ENCODE results near the gene SCAMP4.

The SCAMP4 gene

DNA sequence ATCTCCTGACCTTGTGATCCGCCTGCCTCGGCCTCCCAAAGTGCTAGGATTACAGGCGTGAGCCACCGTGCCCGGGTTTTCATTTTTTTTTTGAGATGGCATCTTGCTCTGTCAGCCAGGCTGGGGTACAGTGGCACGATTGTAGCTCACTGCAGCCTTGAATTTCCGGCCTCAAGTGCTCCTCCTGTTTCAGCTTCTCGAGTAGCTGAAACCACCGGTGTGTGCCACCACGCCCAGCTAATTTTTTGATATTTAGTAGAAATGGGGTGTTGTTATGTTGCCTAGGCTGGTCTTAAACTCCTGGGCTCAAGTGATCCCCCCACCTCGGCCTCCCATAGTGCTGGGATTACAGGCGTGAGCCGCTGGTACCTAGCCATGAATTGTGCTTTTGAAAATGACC, 5.9 kb downstream of the SCAMP4 start:
- Histone ChIP-seq H3K9me3 (ENCODE audit: insufficient read depth, low read depth, low read length) (no peaks in the 10 kb centered on the region), H3K9ac (ENCODE audit: low read length) (no peak overlapping the region), H2BK5ac (ENCODE audit: low read depth, low read length, poor library complexity) (no peak overlapping the region), H4K8ac (ENCODE audit: low read depth, low read length) (no peak overlapping the region), H3K18ac (ENCODE audit: low read length) (no peak overlapping the region), H2AFZ (ENCODE audit: insufficient read depth, low read length, poor library complexity) (no peak overlapping the region), H2BK120ac (ENCODE audit: insufficient read depth, low read length, poor library complexity) (no peak overlapping the region), H3K4me3 (ENCODE audit: low read depth, low read length) (no peak overlapping the region), H3K27ac (ENCODE audit: low read depth, low read length) (no peak overlapping the region), H3K14ac (ENCODE audit: low read length) (no peak overlapping the region), H3K23ac (ENCODE audit: low read length) (no peak overlapping the region), H2AK5ac (ENCODE audit: low read length) (no peak overlapping the region), H3K4me2 (ENCODE audit: low read length) (no peak overlapping the region), H2BK12ac (ENCODE audit: low read length) (no peak overlapping the region), H3K79me1 (ENCODE audit: low read length) (peaks cover 3% of the 10 kb centered on the region), H3K27me3 (ENCODE audit: insufficient read depth, low read length) (no peaks in the 10 kb centered on the region), H4K12ac (ENCODE audit: low read depth, low read length) (no peak overlapping the region), H4K91ac (ENCODE audit: low read depth, low read length) (no peak overlapping the region), H3K79me2 (ENCODE audit: control insufficient read depth, insufficient read depth, low read length, poor library complexity) (peaks cover 27% of the 10 kb centered on the region), H3K4me1 (ENCODE audit: control insufficient read depth in 1 of 2, insufficient read depth in 2 of 2, low read length in 2 of 2) (peaks cover 14 to 25% of the 10 kb centered on the region in 2 experiments), H3K4ac (ENCODE audit: low read depth, low read length) (peak overlapping the region; percentile 53), H3K36me3 (ENCODE audit: control insufficient read depth in 1 of 2, insufficient read depth in 2 of 2, low read length in 2 of 2) (peaks cover 47 to 53% of the 10 kb centered on the region in 2 experiments)
- no peak for DNase-seq
- WGBS (ENCODE audit: extremely low coverage, insufficient coverage, insufficient read length) = no CpG with 5 or more reads among the region's 13 CpGs

DNA sequence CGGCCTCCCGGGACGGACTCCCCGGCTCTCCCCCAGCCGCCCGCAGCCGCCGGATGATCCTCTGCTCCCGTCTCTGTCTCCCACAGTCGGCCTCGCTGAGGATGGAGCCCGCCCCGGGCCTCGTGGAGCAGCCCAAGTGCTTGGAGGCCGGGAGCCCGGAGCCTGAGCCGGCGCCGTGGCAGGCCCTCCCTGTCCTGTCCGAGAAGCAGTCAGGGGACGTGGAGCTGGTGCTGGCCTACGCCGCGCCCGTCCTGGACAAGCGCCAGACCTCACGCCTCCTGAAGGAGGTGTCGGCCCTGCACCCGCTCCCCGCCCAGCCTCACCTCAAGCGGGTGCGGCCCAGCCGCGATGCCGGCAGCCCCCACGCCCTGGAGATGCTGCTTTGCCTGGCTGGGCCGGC, 6.8 kb downstream of the SCAMP4 start:
- Histone ChIP-seq H2BK5ac (ENCODE audit: low read depth, low read length, poor library complexity) (no peak overlapping the region), H4K12ac (ENCODE audit: low read depth, low read length) (no peak overlapping the region), H3K23ac (ENCODE audit: low read length) (no peak overlapping the region), H3K4ac (ENCODE audit: low read depth, low read length) (peak overlapping the region; percentile 53), H3K4me2 (ENCODE audit: low read length) (no peak overlapping the region), H3K18ac (ENCODE audit: low read length) (no peak overlapping the region), H3K9ac (ENCODE audit: low read length) (no peak overlapping the region), H3K79me2 (ENCODE audit: control insufficient read depth, insufficient read depth, low read length, poor library complexity) (peaks cover 27% of the 10 kb centered on the region), H3K27ac (ENCODE audit: low read depth, low read length) (no peak overlapping the region), H2BK12ac (ENCODE audit: low read length) (no peak overlapping the region), H2AK5ac (ENCODE audit: low read length) (no peak overlapping the region), H4K91ac (ENCODE audit: low read depth, low read length) (no peak overlapping the region), H3K9me3 (ENCODE audit: insufficient read depth, low read depth, low read length) (no peaks in the 10 kb centered on the region), H3K4me3 (ENCODE audit: low read depth, low read length) (no peak overlapping the region), H3K27me3 (ENCODE audit: insufficient read depth, low read length) (no peaks in the 10 kb centered on the region), H2AFZ (ENCODE audit: insufficient read depth, low read length, poor library complexity) (no peak overlapping the region), H3K4me1 (ENCODE audit: control insufficient read depth in 1 of 2, insufficient read depth in 2 of 2, low read length in 2 of 2) (peaks cover 14 to 23% of the 10 kb centered on the region in 2 experiments), H2BK120ac (ENCODE audit: insufficient read depth, low read length, poor library complexity) (no peak overlapping the region), H4K8ac (ENCODE audit: low read depth, low read length) (no peak overlapping the region), H3K36me3 (ENCODE audit: control insufficient read depth in 1 of 2, insufficient read depth in 2 of 2, low read length in 2 of 2) (peaks cover 52 to 57% of the 10 kb centered on the region in 2 experiments), H3K79me1 (ENCODE audit: low read length) (peaks cover 3% of the 10 kb centered on the region), H3K14ac (ENCODE audit: low read length) (no peak overlapping the region)
- WGBS (ENCODE audit: extremely low coverage, insufficient coverage, insufficient read length) = no CpG with 5 or more reads among the region's 37 CpGs
- no peak for DNase-seq

DNA sequence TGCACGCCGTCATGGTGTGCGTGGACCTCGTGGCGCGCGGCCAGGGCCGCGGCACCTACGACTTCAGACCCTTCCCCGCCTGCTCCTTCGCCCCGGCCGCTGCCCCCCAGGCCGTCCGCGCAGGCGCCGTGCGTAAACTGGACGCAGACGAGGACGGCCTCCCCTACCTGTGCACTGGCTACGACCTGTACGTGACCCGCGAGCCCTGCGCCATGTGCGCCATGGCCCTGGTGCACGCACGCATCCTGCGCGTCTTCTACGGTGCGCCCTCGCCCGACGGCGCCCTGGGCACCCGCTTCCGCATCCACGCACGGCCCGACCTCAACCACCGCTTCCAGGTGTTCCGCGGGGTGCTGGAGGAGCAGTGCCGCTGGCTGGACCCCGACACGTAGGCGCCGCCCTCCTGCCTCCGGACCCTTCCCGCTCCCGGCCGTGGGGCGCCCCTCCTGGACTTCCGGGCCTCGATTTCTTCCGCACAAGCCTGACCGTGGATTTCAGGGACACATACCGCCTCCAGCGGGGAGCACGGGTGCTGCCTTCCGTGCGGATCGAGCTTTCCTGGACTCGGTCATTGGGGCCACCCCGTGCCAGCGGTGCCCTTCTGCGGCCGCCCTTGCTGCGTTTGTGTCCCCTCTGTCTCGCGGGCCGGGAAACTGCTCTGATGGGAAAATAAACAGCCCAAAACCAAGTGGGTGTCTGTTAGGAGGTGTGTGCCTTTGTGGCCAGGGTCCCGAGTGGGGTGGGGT, 7.7 kb downstream of the SCAMP4 start:
- H3K4me3 ChIP-seq (ENCODE audit: low read depth, low read length) = no peak overlapping the region
- H2BK120ac ChIP-seq (ENCODE audit: insufficient read depth, low read length, poor library complexity) = no peak overlapping the region
- no peak overlapping the region for H3K4me2 ChIP-seq (ENCODE audit: low read length)
- H3K23ac ChIP-seq (ENCODE audit: low read length) = no peak overlapping the region
- H3K4me1 ChIP-seq (ENCODE audit: control insufficient read depth in 1 of 2, insufficient read depth in 2 of 2, low read length in 2 of 2) = peaks cover 8 to 14% of the 10 kb centered on the region in 2 experiments
- H3K27me3 ChIP-seq (ENCODE audit: insufficient read depth, low read length) = no peaks in the 10 kb centered on the region
- H3K14ac ChIP-seq (ENCODE audit: low read length) = no peak overlapping the region
- no peak overlapping the region for H2AFZ ChIP-seq (ENCODE audit: insufficient read depth, low read length, poor library complexity)
- H3K9me3 ChIP-seq (ENCODE audit: insufficient read depth, low read depth, low read length) = peaks cover 2% of the 10 kb centered on the region
- no peak overlapping the region for H2BK5ac ChIP-seq (ENCODE audit: low read depth, low read length, poor library complexity)
- H3K79me2 ChIP-seq (ENCODE audit: control insufficient read depth, insufficient read depth, low read length, poor library complexity) = peaks cover 23% of the 10 kb centered on the region
- H3K4ac ChIP-seq (ENCODE audit: low read depth, low read length) = peak overlapping the region; percentile 16
- no peak overlapping the region for H4K8ac ChIP-seq (ENCODE audit: low read depth, low read length)
- DNase-seq = no peak
- H4K91ac ChIP-seq (ENCODE audit: low read depth, low read length) = no peak overlapping the region
- H3K9ac ChIP-seq (ENCODE audit: low read length) = no peak overlapping the region
- peaks cover 58 to 67% of the 10 kb centered on the region in 2 experiments for H3K36me3 ChIP-seq (ENCODE audit: control insufficient read depth in 1 of 2, insufficient read depth in 2 of 2, low read length in 2 of 2)
- H4K12ac ChIP-seq (ENCODE audit: low read depth, low read length) = no peak overlapping the region
- H3K27ac ChIP-seq (ENCODE audit: low read depth, low read length) = no peak overlapping the region
- WGBS (ENCODE audit: extremely low coverage, insufficient coverage, insufficient read length) = no CpG with 5 or more reads among the region's 77 CpGs
- H3K18ac ChIP-seq (ENCODE audit: low read length) = no peak overlapping the region
- H2BK12ac ChIP-seq (ENCODE audit: low read length) = no peak overlapping the region
- H2AK5ac ChIP-seq (ENCODE audit: low read length) = no peak overlapping the region
- H3K79me1 ChIP-seq (ENCODE audit: low read length) = no peaks in the 10 kb centered on the region

DNA sequence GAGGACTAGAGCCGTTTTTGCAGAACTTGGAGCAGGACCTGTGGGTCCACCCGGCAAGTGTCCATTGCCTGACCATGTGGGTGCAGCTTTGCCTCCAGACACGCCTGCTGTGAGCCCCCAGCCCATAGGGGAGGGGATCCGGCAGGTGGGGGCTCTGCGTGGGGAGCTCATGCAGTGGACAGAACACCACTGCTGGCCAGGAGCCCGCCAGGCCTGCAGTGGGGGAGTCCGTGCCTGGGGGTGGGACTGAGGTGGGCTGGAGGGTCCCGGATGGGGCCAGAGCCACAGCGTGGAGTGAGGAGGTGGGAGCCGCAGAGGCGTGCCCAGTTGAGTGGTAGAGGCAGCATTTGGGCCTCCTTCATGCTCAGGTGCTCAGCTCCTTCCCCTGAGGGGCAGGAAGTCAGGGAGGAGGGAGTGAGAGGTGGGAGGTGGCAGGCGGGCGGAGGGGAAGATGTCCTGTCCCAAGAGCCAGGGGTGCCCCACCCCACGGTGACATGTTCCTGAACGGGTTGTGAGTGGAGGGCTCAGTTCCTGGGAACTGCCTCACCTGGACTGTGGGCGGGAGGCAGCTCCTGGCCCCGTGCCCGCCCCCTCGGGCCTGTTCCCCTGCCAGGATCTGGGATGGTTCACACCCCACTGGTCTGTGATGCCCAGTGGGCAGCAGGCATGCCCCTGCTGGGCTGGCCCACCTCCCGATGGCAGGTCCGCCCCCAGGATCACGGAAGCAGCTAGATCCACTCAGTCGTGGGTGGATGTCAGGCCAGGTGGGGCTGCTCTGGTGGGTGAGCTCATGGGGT, 8.8 kb downstream of the SCAMP4 start:
- Histone ChIP-seq H3K4me3 (ENCODE audit: low read depth, low read length) (no peak overlapping the region), H3K27ac (ENCODE audit: low read depth, low read length) (no peak overlapping the region), H3K9me3 (ENCODE audit: insufficient read depth, low read depth, low read length) (peaks cover 4% of the 10 kb centered on the region), H4K8ac (ENCODE audit: low read depth, low read length) (no peak overlapping the region), H2BK120ac (ENCODE audit: insufficient read depth, low read length, poor library complexity) (no peak overlapping the region), H3K18ac (ENCODE audit: low read length) (no peak overlapping the region), H3K79me2 (ENCODE audit: control insufficient read depth, insufficient read depth, low read length, poor library complexity) (peaks cover 19% of the 10 kb centered on the region), H3K4me1 (ENCODE audit: control insufficient read depth in 1 of 2, insufficient read depth in 2 of 2, low read length in 2 of 2) (peaks cover 4 to 10% of the 10 kb centered on the region in 2 experiments), H3K9ac (ENCODE audit: low read length) (no peak overlapping the region), H3K4me2 (ENCODE audit: low read length) (no peak overlapping the region), H4K91ac (ENCODE audit: low read depth, low read length) (no peak overlapping the region), H3K27me3 (ENCODE audit: insufficient read depth, low read length) (no peaks in the 10 kb centered on the region), H2AFZ (ENCODE audit: insufficient read depth, low read length, poor library complexity) (no peak overlapping the region), H3K23ac (ENCODE audit: low read length) (no peak overlapping the region), H3K14ac (ENCODE audit: low read length) (no peak overlapping the region), H3K79me1 (ENCODE audit: low read length) (no peaks in the 10 kb centered on the region), H2BK12ac (ENCODE audit: low read length) (no peak overlapping the region), H3K36me3 (ENCODE audit: control insufficient read depth in 1 of 2, insufficient read depth in 2 of 2, low read length in 2 of 2) (peaks cover 63 to 72% of the 10 kb centered on the region in 2 experiments), H2BK5ac (ENCODE audit: low read depth, low read length, poor library complexity) (no peak overlapping the region), H2AK5ac (ENCODE audit: low read length) (no peak overlapping the region), H3K4ac (ENCODE audit: low read depth, low read length) (peak overlapping the region; percentile 12), H4K12ac (ENCODE audit: low read depth, low read length) (no peak overlapping the region)
- no peak for DNase-seq
- WGBS (ENCODE audit: extremely low coverage, insufficient coverage, insufficient read length) = no CpG with 5 or more reads among the region's 23 CpGs

Data from trophoblast cell (in vitro differentiated cells and primary cell).